ENCODE measurements around the gene NPBWR2. TPM values are rescaled to one million over a fixed set of nuclear protein-coding genes. Genes with fewer than 3 reads are reported as not detected.

NPBWR2 gene
- total and polyA plus RNA-seq, 2 donors (not counting 3 experiments of a cell fraction or from before 2014, with no cell fraction given) = not detected

GRCh38 chr20:64065974-64066343 lies 41.4 kb downstream of the NPBWR2 start:
- TF ChIP-seq MYC (IDR thresholded peaks at IDR 0.05; ENCODE audit: low read depth, low read length) (no peak), GATA2 (IDR thresholded peaks at IDR 0.05; ENCODE audit: insufficient read depth, insufficient read length, low read depth, low read length) (no peak), EZH2 (IDR thresholded peaks at IDR 0.05; ENCODE audit: borderline replicate concordance, low read depth, low read length, severe bottlenecking) (no peak), POLR2AphosphoS5 (IDR thresholded peaks at IDR 0.05; ENCODE audit: insufficient read depth, low read depth, low read length) (no peak), POLR2A (IDR thresholded peaks at IDR 0.05; ENCODE audit: low read depth, low read length) (no peak), FOS (IDR thresholded peaks at IDR 0.05; ENCODE audit: borderline replicate concordance, insufficient read depth, low read length) (no peak), JUN (IDR thresholded peaks at IDR 0.05; ENCODE audit: borderline replicate concordance, insufficient read depth, insufficient read length, low read depth) (no peak)
- TF ChIP-seq, protein P1, sequence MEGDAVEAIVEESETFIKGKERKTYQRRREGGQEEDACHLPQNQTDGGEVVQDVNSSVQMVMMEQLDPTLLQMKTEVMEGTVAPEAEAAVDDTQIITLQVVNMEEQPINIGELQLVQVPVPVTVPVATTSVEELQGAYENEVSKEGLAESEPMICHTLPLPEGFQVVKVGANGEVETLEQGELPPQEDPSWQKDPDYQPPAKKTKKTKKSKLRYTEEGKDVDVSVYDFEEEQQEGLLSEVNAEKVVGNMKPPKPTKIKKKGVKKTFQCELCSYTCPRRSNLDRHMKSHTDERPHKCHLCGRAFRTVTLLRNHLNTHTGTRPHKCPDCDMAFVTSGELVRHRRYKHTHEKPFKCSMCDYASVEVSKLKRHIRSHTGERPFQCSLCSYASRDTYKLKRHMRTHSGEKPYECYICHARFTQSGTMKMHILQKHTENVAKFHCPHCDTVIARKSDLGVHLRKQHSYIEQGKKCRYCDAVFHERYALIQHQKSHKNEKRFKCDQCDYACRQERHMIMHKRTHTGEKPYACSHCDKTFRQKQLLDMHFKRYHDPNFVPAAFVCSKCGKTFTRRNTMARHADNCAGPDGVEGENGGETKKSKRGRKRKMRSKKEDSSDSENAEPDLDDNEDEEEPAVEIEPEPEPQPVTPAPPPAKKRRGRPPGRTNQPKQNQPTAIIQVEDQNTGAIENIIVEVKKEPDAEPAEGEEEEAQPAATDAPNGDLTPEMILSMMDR (IDR thresholded peaks at IDR 0.05; ENCODE audit: extremely low read depth in 1 of 2, insufficient read depth in 1 of 2, low read depth in 1 of 2, low read length in 2 of 2) = no peak
- TF ChIP-seq, protein P2, sequence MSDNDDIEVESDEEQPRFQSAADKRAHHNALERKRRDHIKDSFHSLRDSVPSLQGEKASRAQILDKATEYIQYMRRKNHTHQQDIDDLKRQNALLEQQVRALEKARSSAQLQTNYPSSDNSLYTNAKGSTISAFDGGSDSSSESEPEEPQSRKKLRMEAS (IDR thresholded peaks at IDR 0.05; ENCODE audit: insufficient read depth, insufficient read length) = no peak
- Histone ChIP-seq H3K27me3 (ENCODE audit: control insufficient read depth in 2 of 2, insufficient read depth in 2 of 2, low read length in 2 of 2) (no peaks in the 10 kb centered on the region), H3K4me1 (ENCODE audit: control insufficient read depth, extremely low read depth, insufficient read depth, low read length) (peaks cover 18% of the 10 kb centered on the region), H3K4me3 (replicated peaks in 1 of 3; ENCODE audit: insufficient read depth in 1 of 3, low read depth in 1 of 3, low read length in 3 of 3) (no peak overlapping the region), H3K27ac (ENCODE audit: insufficient read depth, low read depth, low read length) (no peak overlapping the region), H2AFZ (ENCODE audit: low read depth, low read length) (no peak overlapping the region), H3K79me2 (ENCODE audit: control insufficient read depth, insufficient read depth, low read length) (peaks cover 6% of the 10 kb centered on the region), H3K36me3 (ENCODE audit: control insufficient read depth in 2 of 2, extremely low read depth in 1 of 2, insufficient read depth in 2 of 2, low read length in 2 of 2) (no peaks in the 10 kb centered on the region), H3K4me2 (ENCODE audit: insufficient read depth, low read length) (no peak overlapping the region), H4K20me1 (replicated peaks; ENCODE audit: control insufficient read depth, extremely low read depth, insufficient read depth, low read length) (no peaks in the 10 kb centered on the region), H3K9me3 (replicated peaks; ENCODE audit: control insufficient read depth, insufficient read depth, low read length) (no peaks in the 10 kb centered on the region), H3K9me1 (replicated peaks; ENCODE audit: control insufficient read depth, extremely low read depth, insufficient read depth, low read length) (no peaks in the 10 kb centered on the region), H3K9ac (replicated peaks; ENCODE audit: extremely low read depth, insufficient read depth, low read length) (no peak overlapping the region)
- POLR2A ChIA-PET = no interaction called here
- dilution Hi-C loops (cut with MboI; ENCODE audit: extremely low pct_ligation_motif_present, low sequenced_read_pairs) = no loop called here
- CTCF ChIA-PET = interaction anchor here (1.2 to 1.4 kb wide), 2 partner anchors 15 to 26 kb away, joined by 3 to 5 read pairs; no protein-coding TSS in a partner anchor
- DNase-seq (ENCODE audit: low read depth, low spot score) (no peak), FAIRE-seq (peak; percentile 42)
- no TSS peak for BruUV-seq (replicated peaks)
- intact Hi-C loops (cut with micrococcal nuclease) = loop anchor here (10.0 kb wide), 1 partner anchor 59 kb away; no protein-coding TSS in a partner anchor
